Progenitor cell of endocrine pancreas (in vitro differentiated cells): ENCODE measurements around the gene PPP3R1. TPM values are rescaled to one million over a fixed set of nuclear protein-coding genes. Genes with fewer than 3 reads are reported as not detected.

Source experiments
- DNase-seq: peaks from one replicate; pipeline ENCODE4 v3.0.0; 2021; ENCODE audit warnings: low spot score; ENCODE audit not compliant: unreplicated experiment
- H3K27ac Mint-ChIP-seq: 2 replicates; pipeline ENCODE4 v1.8.0; 2021; ENCODE audit warnings: mild to moderate bottlenecking, moderate library complexity, mixed read lengths
- H3K27me3 Mint-ChIP-seq: 2 replicates; pipeline ENCODE4 v1.8.0; 2021; ENCODE audit warnings: mixed read lengths
- H3K36me3 Mint-ChIP-seq: 2 replicates; pipeline ENCODE4 v1.8.0; 2022; ENCODE audit warnings: mixed read lengths; ENCODE audit not compliant: insufficient read depth
- H3K4me1 Mint-ChIP-seq: 2 replicates; pipeline ENCODE4 v1.8.0; 2021; ENCODE audit warnings: low read depth, mixed read lengths
- H3K4me3 Mint-ChIP-seq: 2 replicates; pipeline ENCODE4 v1.8.0; 2021; ENCODE audit warnings: low read depth, mild to moderate bottlenecking, moderate library complexity, mixed read lengths
- H3K9me3 Mint-ChIP-seq: 2 replicates; pipeline ENCODE4 v1.8.0; 2021; ENCODE audit warnings: low read depth, mixed read lengths
- CTCF ChIP-seq: fragments of 200-600 bp; sonication (generic); IDR thresholded peaks from one replicate; pipeline ENCODE4 v1.5.0; 2021; ENCODE audit warnings: antibody characterized with exemption, mild to moderate bottlenecking; ENCODE audit not compliant: unreplicated experiment
- total RNA-seq: library from RNA; stranded (reverse); gene quantifications from 2 replicates; pipeline ENCODE4 v1.2.1, GENCODE V29; 2021

Gene PPP3R1
- total RNA-seq, 1 donor from 2014 or later, result 48.5 TPM

- no peak for DNase-seq
- no peaks in the 10 kb centered on the region for H3K9me3 Mint-ChIP-seq
These were observed 5.9 kb downstream of the PPP3R1 start for GRCh38 chr2:68246396-68246795.

GRCh38 chr2:68245672-68246071 is 6.7 kb downstream of the PPP3R1 start:
- H3K9me3 Mint-ChIP-seq, result no peaks in the 10 kb centered on the region
- no peaks in the 10 kb centered on the region for H3K27me3 Mint-ChIP-seq
- no peak for DNase-seq
- peaks cover 9% of the 10 kb centered on the region for H3K4me1 Mint-ChIP-seq
- H3K36me3 Mint-ChIP-seq, result no peaks in the 10 kb centered on the region
- no peak overlapping the region for H3K27ac Mint-ChIP-seq
- no peak overlapping the region for H3K4me3 Mint-ChIP-seq
- TF ChIP-seq CTCF, result no peak

More at GRCh38 chr2:68246396-68246795, 5.9 kb downstream of the PPP3R1 start:
- Mint-ChIP-seq H3K27ac (no peak overlapping the region), H3K27me3 (no peaks in the 10 kb centered on the region), H3K4me3 (no peak overlapping the region), H3K36me3 (no peaks in the 10 kb centered on the region), H3K4me1 (peaks cover 11% of the 10 kb centered on the region)
- no peak for TF ChIP-seq CTCF

GRCh38 chr2:68245066-68245465 is 7.3 kb downstream of the PPP3R1 start:
- H3K9me3 Mint-ChIP-seq, result no peaks in the 10 kb centered on the region
- H3K4me3 Mint-ChIP-seq, result no peak overlapping the region
- no peaks in the 10 kb centered on the region for H3K27me3 Mint-ChIP-seq
- TF ChIP-seq CTCF, result no peak
- no peak overlapping the region for H3K27ac Mint-ChIP-seq
- peaks cover 8% of the 10 kb centered on the region for H3K4me1 Mint-ChIP-seq
- DNase-seq, result no peak
- no peaks in the 10 kb centered on the region for H3K36me3 Mint-ChIP-seq

GRCh38 chr2:68244456-68244855 is 7.9 kb downstream of the PPP3R1 start:
- H3K27me3 Mint-ChIP-seq, result no peaks in the 10 kb centered on the region
- H3K27ac Mint-ChIP-seq, result no peak overlapping the region
- no peaks in the 10 kb centered on the region for H3K9me3 Mint-ChIP-seq
- H3K36me3 Mint-ChIP-seq, result no peaks in the 10 kb centered on the region
- no peak for DNase-seq
- peaks cover 6% of the 10 kb centered on the region for H3K4me1 Mint-ChIP-seq
- TF ChIP-seq CTCF, result no peak
- no peak overlapping the region for H3K4me3 Mint-ChIP-seq

GRCh38 chr2:68241732-68242131 is 10.6 kb downstream of the PPP3R1 start:
- no peak for DNase-seq
- H3K27ac Mint-ChIP-seq, result no peak overlapping the region
- H3K9me3 Mint-ChIP-seq, result no peaks in the 10 kb centered on the region
- H3K27me3 Mint-ChIP-seq, result no peaks in the 10 kb centered on the region
- H3K36me3 Mint-ChIP-seq, result no peaks in the 10 kb centered on the region
- peaks cover 16% of the 10 kb centered on the region for H3K4me1 Mint-ChIP-seq
- no peak for TF ChIP-seq CTCF
- H3K4me3 Mint-ChIP-seq, result no peak overlapping the region
